BE2C (cell line): ENCODE data around the gene PUS1.
A peak's percentile ranks its signal among the peaks of the same experiment; 100 is the strongest.

Experiments
- DNase-seq: peaks from one replicate; pipeline ENCODE4 v3.0.0-alpha.2; 2020
- H3K27me3 ChIP-seq: fragments of 250-450 bp; sonication (Bioruptor Pico); 2 replicates; pipeline ENCODE4 v1.5.1; 2020; ENCODE audit warnings: mild to moderate bottlenecking
- H3K36me3 ChIP-seq: fragments of 250-450 bp; sonication (Bioruptor Pico); 2 replicates; pipeline ENCODE4 v1.5.1; 2020; ENCODE audit warnings: mild to moderate bottlenecking
- H3K4me1 ChIP-seq: fragments of 250-450 bp; sonication (Bioruptor Pico); 2 replicates; pipeline ENCODE4 v1.5.1; 2020
- H3K4me3 ChIP-seq: 2 replicates; pipeline ENCODE4 v1.5.1; 2011; ENCODE audit warnings: low read depth, low read length
- H3K9me3 ChIP-seq: fragments of 250-450 bp; sonication (Bioruptor Pico); 2 replicates; pipeline ENCODE4 v1.5.1; 2020
- CTCF ChIP-seq: IDR thresholded peaks from 2 replicates; pipeline ENCODE4 v1.5.1; 2012; ENCODE audit warnings: mild to moderate bottlenecking, low read depth, low read length

Gene PUS1

GRCh38 chr12:131910302-131911027 is 18.6 kb upstream of the PUS1 start:
- TF ChIP-seq CTCF, result no peak
- H3K36me3 ChIP-seq, result peaks cover 6% of the 10 kb centered on the region; the same call in 1 of the 2 replicates
- H3K4me1 ChIP-seq, result peaks cover 14% of the 10 kb centered on the region

GRCh38 chr12:131911028-131911650 is 17.9 kb upstream of the PUS1 start:
- H3K4me1 ChIP-seq, result peaks cover 14% of the 10 kb centered on the region
- H3K9me3 ChIP-seq, result no peaks in the 10 kb centered on the region
- peaks cover 6% of the 10 kb centered on the region; the same call in 1 of the 2 replicates for H3K36me3 ChIP-seq
- no peak overlapping the region for H3K4me3 ChIP-seq
- peak; percentile 17 for DNase-seq
- no peak for TF ChIP-seq CTCF
- H3K27me3 ChIP-seq, result no peaks in the 10 kb centered on the region

More at GRCh38 chr12:131910302-131911027, 18.6 kb upstream of the PUS1 start:
- no peaks in the 10 kb centered on the region for H3K9me3 ChIP-seq
- no peak overlapping the region for H3K4me3 ChIP-seq
- DNase-seq, result peak; percentile 43
- no peaks in the 10 kb centered on the region for H3K27me3 ChIP-seq

- DNase-seq, result peak; percentile 17
- Histone ChIP-seq H3K27me3 (no peaks in the 10 kb centered on the region), H3K4me3 (no peak overlapping the region), H3K9me3 (no peaks in the 10 kb centered on the region), H3K4me1 (peaks cover 14% of the 10 kb centered on the region), H3K36me3 (peaks cover 6% of the 10 kb centered on the region; the same call in 1 of the 2 replicates)
- TF ChIP-seq CTCF, result no peak
Measured at GRCh38 chr12:131911851-131912477, 17.1 kb upstream of the PUS1 start.

GRCh38 chr12:131912518-131913274 is 16.4 kb upstream of the PUS1 start:
- peak; percentile 99 for DNase-seq
- H3K4me3 ChIP-seq, result peak overlapping the region; percentile 28; the same call in 1 of the 2 replicates
- no peaks in the 10 kb centered on the region for H3K9me3 ChIP-seq
- H3K27me3 ChIP-seq, result no peaks in the 10 kb centered on the region
- H3K36me3 ChIP-seq, result peaks cover 6% of the 10 kb centered on the region; the same call in 1 of the 2 replicates
- TF ChIP-seq CTCF, result peak; percentile 50
- peaks cover 14% of the 10 kb centered on the region for H3K4me1 ChIP-seq

- TF ChIP-seq CTCF, result no peak
- Histone ChIP-seq H3K4me1 (peaks cover 14% of the 10 kb centered on the region), H3K36me3 (peaks cover 6% of the 10 kb centered on the region; the same call in 1 of the 2 replicates), H3K4me3 (no peak overlapping the region), H3K9me3 (no peaks in the 10 kb centered on the region), H3K27me3 (no peaks in the 10 kb centered on the region)
- peak; percentile 9 for DNase-seq
Measured at GRCh38 chr12:131913666-131914065, 15.4 kb upstream of the PUS1 start.
